ENCODE data around the gene FGF11.

- TF ChIP-seq CTCF (IDR thresholded peaks at IDR 0.05) (peak; percentile 22 to 94 (median 72)), POLR2A (IDR thresholded peaks at IDR 0.05) (peak; percentile 52 to 86)
These were observed 2.5 kb upstream of the FGF11 start for GRCh38 chr17:7436556-7437368.

Measured in adrenal gland (tissue), 5 donors.